A673 (cell line): Measurements from ENCODE around the gene LILRB3. TPM values are rescaled to one million over a fixed set of nuclear protein-coding genes. Genes with fewer than 3 reads are reported as not detected.

Source experiments
- BruUV-seq: library from RNA; stranded (reverse); fragments of 400-500 nt; replicated peaks from 2 replicates; lab custom pipeline; 2021; lab: Mats Ljungman, UMichigan
- CTCF ChIA-PET: fragments of 300-600 bp; sonication (Branson Sonifier 250); formaldehyde crosslinking; loops from one replicate; lab custom pipeline; 2022; ENCODE audit warnings: antibody characterized with exemption; lab: Charles Lee
- POLR2A ChIA-PET: fragments of 300-600 bp; sonication (Branson Sonifier 250); formaldehyde crosslinking; loops from one replicate; lab custom pipeline; 2022; ENCODE audit warnings: antibody characterized with exemption; ENCODE audit not compliant: low non-redundant PET; lab: Charles Lee
- DNase-seq: peaks from one replicate; pipeline ENCODE4 v3.0.0-alpha.2; 2015; ENCODE audit warnings: low spot score
- H3K27ac ChIP-seq: fragments of 200-600 bp; sonication (generic); 2 replicates; pipeline ENCODE4 v1.5.1; 2016; ENCODE audit warnings: mixed run types, low read depth, mild to moderate bottlenecking, mixed read lengths, antibody characterized with exemption, low read length; ENCODE audit not compliant: poor library complexity, severe bottlenecking
- H3K27me3 ChIP-seq: fragments of 200-600 bp; sonication (generic); replicated peaks from 2 replicates; pipeline ENCODE4 v1.6.1; 2017; ENCODE audit warnings: mixed run types, low read depth, mild to moderate bottlenecking, mixed read lengths, antibody characterized with exemption, low read length; ENCODE audit not compliant: insufficient read depth, poor library complexity
- H3K36me3 ChIP-seq: fragments of 200-600 bp; sonication (generic); 2 replicates; pipeline ENCODE4 v1.6.1; 2016; ENCODE audit warnings: mixed run types, mild to moderate bottlenecking, mixed read lengths, antibody characterized with exemption, low read length; ENCODE audit not compliant: insufficient read depth, poor library complexity, severe bottlenecking
- H3K4me1 ChIP-seq: fragments of 200-600 bp; sonication (generic); 2 replicates; pipeline ENCODE4 v1.6.1; 2017; ENCODE audit warnings: mixed run types, mild to moderate bottlenecking, mixed read lengths, antibody characterized with exemption, low read length; ENCODE audit not compliant: insufficient read depth, poor library complexity, severe bottlenecking
- H3K4me3 ChIP-seq: fragments of 200-600 bp; sonication (generic); 2 replicates; pipeline ENCODE4 v1.5.1; 2016; ENCODE audit warnings: low read depth, mixed run types, mild to moderate bottlenecking, mixed read lengths, low read length; ENCODE audit not compliant: poor library complexity, severe bottlenecking
- H3K9me3 ChIP-seq: fragments of 200-600 bp; sonication (generic); 2 replicates; pipeline ENCODE4 v1.6.1; 2016; ENCODE audit warnings: mixed run types, low read depth, mild to moderate bottlenecking, mixed read lengths, antibody characterized with exemption, low read length; ENCODE audit not compliant: poor library complexity, severe bottlenecking
- CTCF ChIP-seq: fragments of 300-800, 200-600 bp; sonication (generic); conservative IDR thresholded peaks from 2 replicates; pipeline ENCODE4 v1.5.1; 2017; ENCODE audit warnings: low read depth, mild to moderate bottlenecking, antibody characterized with exemption, low read length, moderate library complexity, mixed read lengths
- EZH2 ChIP-seq: fragments of 200-600 bp; sonication (generic); IDR thresholded peaks from 2 replicates; pipeline ENCODE4 v1.6.1; 2017; ENCODE audit warnings: borderline replicate concordance, low read depth, mild to moderate bottlenecking, mixed read lengths, antibody characterized with exemption, low read length; ENCODE audit not compliant: poor library complexity, severe bottlenecking
- intact Hi-C: fragments of 100-400 bp; cut with micrococcal nuclease; formaldehyde crosslinking; loops from one replicate; pipeline ENCODE4 v1.10.0; 2022; ENCODE audit not compliant: unreplicated experiment
- total RNA-seq: library from RNA; stranded (reverse); gene quantifications from 2 replicates; pipeline ENCODE4 v1.2.3, GENCODE V29; 2021

Gene LILRB3
- total RNA-seq, 1 experiment from 2014 or later, result not detected

DNA sequence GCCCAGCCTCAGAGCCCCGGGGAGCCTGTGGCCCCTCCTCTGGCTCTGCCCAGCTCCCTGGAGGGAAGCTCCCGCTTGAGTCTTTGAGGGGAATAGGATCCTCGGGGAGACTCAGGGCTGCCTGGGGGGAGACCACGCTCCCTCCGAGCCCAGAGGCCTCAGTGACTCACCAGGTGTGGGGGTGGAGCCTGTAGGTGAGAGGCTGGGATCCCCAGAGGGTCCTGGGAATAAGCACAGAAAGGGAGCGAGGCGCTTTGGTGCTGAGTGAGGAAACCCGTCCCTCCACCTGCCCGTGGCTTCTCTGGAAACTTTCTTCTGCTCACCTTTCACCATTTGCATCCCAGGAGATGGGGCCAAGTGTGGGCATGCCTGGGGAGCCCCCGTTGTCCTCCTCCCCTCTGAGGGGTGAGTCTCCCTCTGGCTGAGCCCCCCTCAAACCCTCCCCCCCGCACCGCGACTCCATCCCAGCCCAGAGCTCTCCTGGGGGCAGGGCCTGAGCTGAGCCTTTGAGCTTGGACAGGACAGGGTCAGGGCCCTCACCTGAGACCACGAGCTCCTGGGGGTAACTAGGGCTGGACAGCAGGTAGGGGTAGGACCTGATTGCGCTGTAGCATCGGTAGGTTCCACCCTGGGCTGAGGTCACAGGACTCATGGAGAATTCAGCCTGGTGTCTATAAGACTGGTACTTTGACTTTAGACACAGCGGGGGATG is 31.5 kb upstream of the LILRB3 start:
- no peak for TF ChIP-seq CTCF
- TF ChIP-seq EZH2, result no peak
- CTCF ChIA-PET, result no interaction called here
- H3K27me3 ChIP-seq, result peaks cover 32% of the 10 kb centered on the region
- intact Hi-C loops, result no loop called here
- H3K27ac ChIP-seq, result no peak overlapping the region
- H3K36me3 ChIP-seq, result no peaks in the 10 kb centered on the region
- POLR2A ChIA-PET, result no interaction called here
- no peaks in the 10 kb centered on the region for H3K9me3 ChIP-seq
- no TSS peak for BruUV-seq
- no peaks in the 10 kb centered on the region for H3K4me1 ChIP-seq
- no peak overlapping the region for H3K4me3 ChIP-seq
- DNase-seq, result no peak

- Histone ChIP-seq H3K36me3 (no peaks in the 10 kb centered on the region), H3K4me1 (no peaks in the 10 kb centered on the region), H3K27ac (no peak overlapping the region), H3K27me3 (peaks cover 34% of the 10 kb centered on the region), H3K9me3 (no peaks in the 10 kb centered on the region), H3K4me3 (no peak overlapping the region)
- no TSS peak for BruUV-seq
- CTCF ChIA-PET, result no interaction called here
- POLR2A ChIA-PET, result no interaction called here
- TF ChIP-seq EZH2 (no peak), CTCF (no peak)
- intact Hi-C loops, result no loop called here
- DNase-seq, result no peak
These were observed 30.8 kb upstream of the LILRB3 start for GRCh38 chr19:54253331-54254194.

DNA sequence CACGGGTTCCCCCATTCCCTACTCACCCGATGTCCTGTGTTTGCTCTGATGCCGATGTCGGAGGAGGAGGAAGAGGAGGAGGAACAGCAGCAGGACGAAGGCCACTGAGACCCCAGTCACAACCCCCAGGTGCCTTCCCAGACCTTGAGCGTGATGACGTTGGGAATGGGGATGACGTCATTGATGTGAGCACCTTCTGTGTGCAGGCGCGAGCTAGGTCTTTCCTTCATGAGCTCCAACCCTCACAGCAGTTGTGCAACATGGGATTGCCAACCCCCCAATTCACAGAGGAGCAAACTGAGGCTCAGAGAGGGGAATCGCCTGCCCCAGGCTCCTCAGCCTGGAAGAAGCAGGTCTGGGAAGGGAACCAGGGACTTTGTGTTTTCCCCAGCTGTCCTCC is 30.0 kb upstream of the LILRB3 start:
- intact Hi-C loops, result no loop called here
- H3K36me3 ChIP-seq, result no peaks in the 10 kb centered on the region
- peaks cover 30% of the 10 kb centered on the region for H3K27me3 ChIP-seq
- no peaks in the 10 kb centered on the region for H3K9me3 ChIP-seq
- TF ChIP-seq EZH2, result no peak
- no peak for TF ChIP-seq CTCF
- H3K27ac ChIP-seq, result no peak overlapping the region
- no peaks in the 10 kb centered on the region for H3K4me1 ChIP-seq
- no peak overlapping the region for H3K4me3 ChIP-seq
- no TSS peak for BruUV-seq
- POLR2A ChIA-PET, result no interaction called here
- DNase-seq, result no peak
- CTCF ChIA-PET, result no interaction called here
